Measurements from ENCODE around the gene ANTXR1. TPM values are rescaled to one million over a fixed set of nuclear protein-coding genes. Genes with fewer than 3 reads are reported as not detected.
"Not testable (repeated sequence)": the region's sequence is repeated elsewhere in the genome, so short reads cannot be mapped to it uniquely, and the experiment has no call there.

Gene ANTXR1
- polyA plus RNA-seq, 6 donors from 2014 or later = not detected

DNA sequence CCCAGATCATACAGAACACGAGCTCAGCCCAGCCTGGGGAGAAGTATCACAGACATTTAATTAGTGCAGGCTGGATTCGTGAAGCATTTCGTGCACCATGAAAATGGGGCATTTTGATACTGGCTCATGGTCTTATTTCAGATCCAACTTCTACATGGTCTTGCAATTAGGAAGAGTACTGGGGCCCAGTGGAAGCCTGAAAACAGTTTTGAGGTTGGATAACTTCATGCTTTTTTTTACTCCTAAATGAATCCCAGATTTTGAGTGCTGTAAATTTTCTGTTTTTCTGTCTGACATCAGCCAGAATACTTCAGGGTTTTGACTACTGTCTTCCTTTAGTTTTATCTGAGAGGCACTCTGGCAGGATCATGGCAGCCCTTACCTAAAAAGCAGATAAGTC lies 213.9 kb downstream of the ANTXR1 start:
- ATAC-seq (ENCODE audit: low read depth in 2 of 2) = no peak
- H3K27me3 Mint-ChIP-seq = peaks cover 12 to 47% (median 29%) of the 10 kb centered on the region in 3 donors
- peaks cover 0 to 6% (median 2%) of the 10 kb centered on the region in 7 donors for H3K9me3 Mint-ChIP-seq

DNA sequence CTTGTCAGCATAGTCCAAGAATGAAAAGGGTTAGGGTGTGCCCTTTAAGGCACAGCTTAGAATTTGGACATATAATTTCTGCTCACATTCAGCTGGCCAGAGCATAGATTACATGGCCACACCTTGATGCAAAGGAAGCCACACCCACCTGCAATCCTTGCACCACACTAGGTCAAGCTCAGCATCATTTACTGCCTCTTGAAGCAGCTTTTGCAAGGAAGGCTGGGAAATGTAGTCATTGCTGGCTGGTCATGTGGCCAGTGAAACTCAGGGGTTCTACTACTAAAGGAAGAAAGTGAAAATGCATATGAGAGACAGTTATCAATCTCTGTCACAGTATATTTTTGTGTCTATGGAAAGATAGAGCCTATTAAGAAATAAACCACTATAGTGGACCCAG lies 214.7 kb downstream of the ANTXR1 start:
- DNase-seq (no peak), ATAC-seq (ENCODE audit: low read depth in 2 of 2) (no peak)
- Mint-ChIP-seq H3K27ac (no peak overlapping the region), H3K27me3 (peaks cover 12 to 39% (median 23%) of the 10 kb centered on the region in 3 donors), H3K4me3 (no peak overlapping the region), H3K36me3 (no peaks in the 10 kb centered on the region), H3K9me3 (peaks cover 0 to 6% (median 2%) of the 10 kb centered on the region in 7 donors), H3K4me1 (no peaks in the 10 kb centered on the region)

More for the DNA sequence above, 213.9 kb downstream of the ANTXR1 start:
- H3K36me3 Mint-ChIP-seq = no peaks in the 10 kb centered on the region
- H3K4me3 Mint-ChIP-seq = no peak overlapping the region
- no peaks in the 10 kb centered on the region for H3K4me1 Mint-ChIP-seq
- no peak overlapping the region for H3K27ac Mint-ChIP-seq
- no peak for DNase-seq

DNA sequence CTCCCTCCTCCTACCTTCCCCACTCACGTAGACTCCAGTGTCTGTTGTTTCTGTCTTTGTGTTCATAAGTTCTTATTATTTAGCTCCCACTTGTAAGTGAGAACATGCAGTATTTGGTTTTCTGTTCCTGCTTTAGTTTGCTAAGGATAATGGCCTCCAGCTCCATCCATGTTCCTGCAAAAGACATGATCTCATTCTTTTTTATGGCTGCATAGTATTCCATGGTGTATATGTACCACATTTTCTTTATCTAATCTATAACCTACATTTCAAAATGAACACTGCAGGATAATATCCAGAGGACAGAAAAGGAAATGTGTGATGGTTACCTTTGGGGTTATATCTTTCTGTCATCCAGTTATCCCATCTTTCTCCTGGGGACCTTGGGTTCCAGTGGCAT lies 218.0 kb downstream of the ANTXR1 start:
- H3K27me3 Mint-ChIP-seq = peaks cover 11 to 23% (median 12%) of the 10 kb centered on the region in 3 donors
- H3K27ac Mint-ChIP-seq; DNase-seq; ATAC-seq (ENCODE audit: low read depth in 2 of 2); H3K9me3 Mint-ChIP-seq; H3K4me3 Mint-ChIP-seq; H3K4me1 Mint-ChIP-seq; H3K36me3 Mint-ChIP-seq: not testable (repeated sequence)

DNA sequence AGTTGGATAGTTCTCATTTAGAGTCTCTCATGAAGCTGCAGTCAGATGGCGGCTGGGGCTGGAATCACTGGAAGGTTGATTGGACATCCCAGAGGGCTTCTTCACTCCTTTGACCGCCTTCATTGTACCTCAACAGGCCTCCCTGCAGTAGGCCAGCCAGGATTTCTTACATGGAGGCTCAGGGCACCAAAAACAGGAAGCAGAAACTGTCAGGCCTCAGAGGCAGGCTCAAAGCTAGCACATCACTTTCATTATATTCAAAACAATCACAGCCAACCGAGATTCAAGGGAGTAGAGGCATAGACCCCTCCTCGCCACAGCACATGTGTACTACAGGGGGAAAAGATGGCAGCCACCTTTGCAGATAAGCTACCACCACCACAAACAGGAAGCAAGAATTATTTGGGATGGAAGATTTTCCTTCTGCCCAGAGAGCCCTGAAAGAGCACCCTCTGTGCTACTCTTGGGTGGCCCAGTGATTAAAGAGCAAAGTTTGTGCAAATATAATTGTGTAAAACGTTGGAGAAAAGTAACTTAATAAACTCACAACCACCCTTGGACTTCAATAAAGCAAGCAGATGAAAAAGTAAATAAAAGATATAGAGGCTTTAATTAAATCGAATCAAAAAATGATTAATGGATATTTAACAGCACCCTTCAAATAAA lies 218.8 kb downstream of the ANTXR1 start:
- Mint-ChIP-seq H3K27ac (no peak overlapping the region), H3K4me3 (no peak overlapping the region), H3K4me1 (no peaks in the 10 kb centered on the region), H3K36me3 (no peaks in the 10 kb centered on the region), H3K27me3 (peaks cover 5 to 17% (median 11%) of the 10 kb centered on the region in 3 donors), H3K9me3 (peaks cover 0 to 6% (median 2%) of the 10 kb centered on the region in 7 donors)
- DNase-seq (no peak), ATAC-seq (ENCODE audit: low read depth in 2 of 2) (no peak)

DNA sequence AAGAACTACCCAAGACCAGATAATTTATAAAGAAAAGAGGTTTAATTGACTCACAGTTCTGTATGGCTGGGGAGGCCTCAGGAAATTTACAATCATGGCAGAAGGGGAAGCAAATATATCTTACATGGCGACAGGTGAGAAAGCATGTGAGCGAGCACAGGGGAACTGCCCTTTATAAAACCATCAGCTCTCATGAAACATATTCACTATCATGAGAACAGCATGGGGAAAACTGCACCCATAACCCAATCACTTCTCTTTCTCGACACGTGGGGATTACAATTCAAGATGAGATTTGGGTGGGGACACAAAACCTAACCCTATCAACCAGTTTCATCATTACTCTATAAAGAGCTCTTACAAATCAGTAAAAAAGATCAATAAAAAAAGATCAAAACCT lies 222.9 kb downstream of the ANTXR1 start:
- not testable (repeated sequence) for H3K27ac Mint-ChIP-seq, H3K9me3 Mint-ChIP-seq, H3K4me1 Mint-ChIP-seq

DNA sequence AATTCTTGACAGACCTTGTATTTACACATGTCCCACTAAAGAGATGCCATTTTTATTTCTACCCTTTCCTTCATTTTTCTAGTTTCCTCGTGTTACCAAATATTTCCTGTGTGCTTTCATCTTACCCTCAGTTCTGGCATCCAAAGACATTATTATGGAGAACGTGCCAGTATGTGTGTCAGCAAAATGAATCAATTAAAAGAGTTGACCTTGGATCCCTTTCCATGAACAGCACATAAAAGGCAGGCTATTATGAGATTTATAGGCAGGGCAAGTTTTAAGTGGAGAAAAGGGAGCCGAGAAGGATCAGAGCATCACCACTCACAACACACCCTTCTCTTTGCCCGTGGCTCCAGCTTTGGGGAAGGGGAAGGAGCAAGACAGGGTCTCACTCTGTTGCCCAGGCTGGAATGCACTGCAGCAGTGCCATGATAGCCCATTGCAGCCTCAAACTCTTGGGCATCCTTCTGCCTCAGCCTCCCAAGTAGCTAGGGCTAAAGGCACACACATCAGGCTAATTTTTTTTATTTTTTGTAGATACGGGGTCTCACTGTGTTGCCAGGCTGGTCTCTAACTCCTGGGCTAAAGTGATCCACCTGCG lies 224.2 kb downstream of the ANTXR1 start:
- no peak for DNase-seq
- Mint-ChIP-seq H3K4me1 (no peaks in the 10 kb centered on the region), H3K36me3 (no peaks in the 10 kb centered on the region), H3K9me3 (peaks cover 0 to 3% (median 0%) of the 10 kb centered on the region in 7 donors), H3K4me3 (no peak overlapping the region), H3K27ac (no peak overlapping the region), H3K27me3 (peaks cover 0 to 1% (median 0%) of the 10 kb centered on the region in 3 donors)
- ATAC-seq (ENCODE audit: low read depth in 2 of 2) = no peak

More for the DNA sequence above, 222.9 kb downstream of the ANTXR1 start:
- H3K27me3 Mint-ChIP-seq; DNase-seq; H3K36me3 Mint-ChIP-seq; ATAC-seq (ENCODE audit: low read depth in 2 of 2); H3K4me3 Mint-ChIP-seq: not testable (repeated sequence)

DNA sequence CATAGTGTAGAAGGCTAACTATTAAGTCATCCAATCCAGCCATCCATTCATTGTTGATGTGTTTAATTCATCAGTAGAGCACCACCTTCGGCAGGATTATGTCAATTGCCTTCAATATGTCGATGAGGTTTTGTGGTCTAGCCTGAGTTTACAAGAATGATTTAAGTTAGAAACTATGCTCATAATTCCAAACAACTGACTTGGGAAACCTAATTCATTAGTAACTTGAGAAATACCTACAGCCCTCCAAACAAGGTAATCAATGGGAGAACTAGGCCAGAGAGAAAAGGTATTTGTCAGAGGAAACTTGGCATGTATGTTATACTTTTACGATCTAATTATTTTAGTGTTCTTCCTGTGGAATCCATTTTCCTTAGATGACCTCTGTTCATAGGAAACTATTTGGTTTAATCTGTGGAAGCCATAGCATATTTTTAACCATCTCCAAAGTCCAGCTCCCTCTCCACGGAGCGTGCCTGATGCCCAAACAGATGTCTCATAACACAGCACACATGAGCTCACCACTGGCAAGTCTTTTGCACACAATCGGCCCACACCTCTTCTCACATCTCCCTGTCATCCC lies 225.6 kb downstream of the ANTXR1 start:
- no peak overlapping the region for H3K27ac Mint-ChIP-seq
- H3K27me3 Mint-ChIP-seq = peaks cover 0 to 15% (median 5%) of the 10 kb centered on the region in 3 donors
- H3K36me3 Mint-ChIP-seq = no peaks in the 10 kb centered on the region
- peaks cover 0 to 3% (median 0%) of the 10 kb centered on the region in 7 donors for H3K9me3 Mint-ChIP-seq
- H3K4me3 Mint-ChIP-seq = no peak overlapping the region
- no peaks in the 10 kb centered on the region for H3K4me1 Mint-ChIP-seq
- DNase-seq (no peak), ATAC-seq (ENCODE audit: low read depth in 2 of 2) (no peak)

DNA sequence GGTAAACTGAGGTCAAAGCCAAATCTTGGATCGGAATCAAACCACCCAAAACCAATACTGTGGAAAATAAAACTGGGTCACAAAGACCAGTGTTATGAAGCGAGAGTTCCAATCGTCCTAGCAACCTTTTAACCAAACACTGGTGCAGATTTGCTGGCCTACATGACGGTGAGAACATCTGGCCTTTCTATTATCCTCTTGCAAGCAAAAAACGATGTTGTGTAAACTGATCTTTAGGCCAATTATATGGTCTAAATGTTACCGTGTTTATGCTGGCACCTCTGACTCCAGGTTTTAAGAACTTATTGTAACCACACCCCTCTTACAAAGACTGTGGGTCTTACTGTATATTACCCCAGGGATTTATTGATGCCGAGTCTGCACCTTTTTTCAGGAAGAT lies 228.1 kb downstream of the ANTXR1 start:
- Mint-ChIP-seq H3K9me3 (peaks cover 0 to 3% (median 0%) of the 10 kb centered on the region in 7 donors), H3K4me3 (no peak overlapping the region), H3K36me3 (no peaks in the 10 kb centered on the region), H3K4me1 (no peaks in the 10 kb centered on the region), H3K27ac (no peak overlapping the region), H3K27me3 (peaks cover 0 to 26% (median 8%) of the 10 kb centered on the region in 3 donors)
- DNase-seq = no peak
- no peak for ATAC-seq (ENCODE audit: low read depth in 2 of 2)

DNA sequence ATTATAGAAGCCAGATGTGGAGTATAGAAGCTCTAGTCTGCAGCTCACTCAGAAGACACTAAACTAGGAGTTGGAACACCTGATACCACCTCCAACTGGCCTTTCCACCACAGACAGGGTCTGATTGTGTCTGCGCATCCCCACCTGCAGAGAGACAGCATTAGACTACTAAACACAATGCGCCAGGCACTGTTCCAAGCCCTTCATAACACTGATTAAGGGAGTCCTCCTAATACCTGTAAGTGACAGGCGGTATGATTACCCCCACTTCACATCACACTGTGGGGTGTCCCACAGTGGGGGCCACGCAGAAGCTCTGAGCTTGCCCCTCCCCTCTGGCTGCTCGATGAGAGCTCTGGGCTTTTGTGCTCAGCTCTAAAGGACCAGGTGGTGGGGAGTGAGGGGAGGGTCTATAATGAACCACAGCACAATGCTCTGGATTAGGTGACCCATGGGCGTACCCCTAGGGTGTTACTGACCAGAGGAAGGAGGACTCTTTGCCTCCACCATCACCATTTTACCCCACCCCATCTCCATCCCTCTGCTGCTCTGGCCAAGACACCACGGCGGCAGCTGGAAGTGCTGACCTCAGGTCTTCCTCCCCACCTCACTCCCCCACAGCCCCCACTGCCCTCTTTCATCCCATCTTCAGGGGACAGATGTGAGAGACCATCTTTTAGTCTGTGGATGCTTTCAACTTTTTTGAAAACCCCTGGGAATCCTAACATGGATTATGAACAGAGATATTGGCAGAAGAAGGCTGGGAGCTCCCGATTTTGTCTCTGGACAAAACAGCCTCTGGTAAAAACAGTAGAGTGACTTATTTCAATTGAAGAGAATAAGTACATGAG lies 228.9 kb downstream of the ANTXR1 start:
- DNase-seq (no peak), ATAC-seq (ENCODE audit: low read depth in 2 of 2) (no peak)
- Mint-ChIP-seq H3K27ac (no peak overlapping the region), H3K27me3 (peaks cover 5 to 34% (median 14%) of the 10 kb centered on the region in 3 donors), H3K36me3 (no peaks in the 10 kb centered on the region), H3K9me3 (peaks cover 0 to 3% (median 0%) of the 10 kb centered on the region in 7 donors), H3K4me1 (no peaks in the 10 kb centered on the region), H3K4me3 (no peak overlapping the region)

DNA sequence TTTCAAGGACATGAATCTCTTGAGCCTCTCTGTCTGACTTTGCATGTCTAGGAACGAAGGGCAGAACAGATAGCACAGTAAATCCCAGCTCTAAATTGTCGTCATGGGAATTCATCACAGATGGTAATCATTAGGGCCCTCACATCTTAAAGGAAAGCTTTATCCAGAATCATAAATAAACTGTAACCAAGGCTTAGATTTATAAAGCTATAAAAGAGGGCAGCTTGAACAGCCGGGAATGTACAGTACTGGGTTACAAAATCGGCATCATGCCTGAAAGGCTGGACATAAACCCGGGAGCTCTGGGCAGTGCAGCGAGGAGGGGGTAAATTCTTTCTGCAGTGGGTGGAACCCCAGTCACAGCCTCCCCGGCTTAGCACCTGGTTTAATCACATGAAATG lies 229.7 kb downstream of the ANTXR1 start:
- Mint-ChIP-seq H3K4me3 (no peak overlapping the region), H3K27ac (no peak overlapping the region), H3K27me3 (peaks cover 12 to 41% (median 17%) of the 10 kb centered on the region in 3 donors), H3K36me3 (no peaks in the 10 kb centered on the region), H3K4me1 (no peaks in the 10 kb centered on the region), H3K9me3 (peaks cover 0 to 3% (median 0%) of the 10 kb centered on the region in 7 donors)
- ATAC-seq (ENCODE audit: low read depth in 2 of 2) (no peak), DNase-seq (no peak)

DNA sequence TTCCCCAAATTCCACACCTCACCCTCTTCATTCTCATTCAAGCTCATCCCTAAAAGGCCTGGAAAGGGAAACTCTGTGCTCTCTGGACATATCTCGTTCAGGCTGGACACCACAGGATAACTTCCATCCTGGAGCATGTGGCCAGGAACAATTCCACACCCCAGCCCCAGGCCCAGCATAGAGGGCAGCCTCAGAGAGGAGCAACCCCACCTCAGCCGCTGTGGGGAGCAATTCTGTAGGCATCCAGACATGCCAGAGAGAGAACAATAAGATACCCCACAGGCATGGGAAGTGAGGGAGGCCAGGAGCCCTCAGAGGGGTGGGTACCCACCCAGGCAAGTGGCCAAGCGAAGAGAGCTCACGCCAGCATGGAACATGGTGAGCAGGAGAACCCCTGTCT lies 230.7 kb downstream of the ANTXR1 start:
- no peaks in the 10 kb centered on the region for H3K4me1 Mint-ChIP-seq

DNA sequence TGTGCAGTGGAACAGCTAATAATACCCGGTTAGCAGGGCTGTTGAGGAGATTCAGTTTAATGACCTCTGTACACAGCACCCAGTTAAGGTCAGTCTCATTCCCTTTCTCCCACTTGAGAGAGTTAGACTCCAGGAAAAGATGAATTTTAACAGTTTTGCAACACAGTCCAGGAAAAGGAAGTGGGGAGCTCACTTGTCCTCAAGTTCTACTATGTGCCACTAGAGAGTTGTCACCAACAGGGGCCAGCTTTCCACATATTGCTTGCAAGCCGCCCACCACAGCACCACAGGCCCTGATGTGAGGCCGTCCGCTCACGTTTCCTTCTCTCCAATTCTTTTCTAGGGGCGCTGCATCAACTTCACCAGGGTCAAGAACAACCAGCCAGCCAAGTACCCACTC lies 231.9 kb downstream of the ANTXR1 start:
- H3K27me3 Mint-ChIP-seq = peaks cover 12 to 43% (median 17%) of the 10 kb centered on the region in 3 donors
- H3K4me3 Mint-ChIP-seq = no peak overlapping the region
- H3K36me3 Mint-ChIP-seq = no peaks in the 10 kb centered on the region
- H3K9me3 Mint-ChIP-seq = peaks cover 0 to 3% (median 0%) of the 10 kb centered on the region in 7 donors
- DNase-seq = no peak
- no peak overlapping the region for H3K27ac Mint-ChIP-seq
- ATAC-seq (ENCODE audit: low read depth in 2 of 2) = no peak
- H3K4me1 Mint-ChIP-seq = no peaks in the 10 kb centered on the region

More for the DNA sequence above, 230.7 kb downstream of the ANTXR1 start:
- Mint-ChIP-seq H3K9me3 (peaks cover 0 to 3% (median 0%) of the 10 kb centered on the region in 7 donors), H3K27ac (no peak overlapping the region), H3K4me3 (no peak overlapping the region), H3K36me3 (no peaks in the 10 kb centered on the region), H3K27me3 (peaks cover 12 to 43% (median 17%) of the 10 kb centered on the region in 3 donors)
- DNase-seq (no peak), ATAC-seq (ENCODE audit: low read depth in 2 of 2) (no peak)

DNA sequence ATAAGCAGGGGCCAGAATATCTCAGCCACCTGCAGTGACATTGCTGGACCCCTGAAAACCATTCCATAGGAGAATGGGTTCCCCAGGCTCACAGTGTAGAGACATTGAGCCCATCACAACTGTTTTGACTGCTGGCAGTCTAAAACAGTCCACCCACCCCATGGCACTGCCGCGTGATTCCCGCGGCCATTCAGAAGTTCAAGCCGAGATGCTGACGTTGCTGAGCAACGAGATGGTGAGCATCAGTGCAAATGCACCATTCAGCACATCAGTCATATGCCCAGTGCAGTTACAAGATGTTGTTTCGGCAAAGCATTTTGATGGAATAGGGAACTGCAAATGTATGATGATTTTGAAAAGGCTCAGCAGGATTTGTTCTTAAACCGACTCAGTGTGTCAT lies 234.6 kb downstream of the ANTXR1 start:
- Mint-ChIP-seq H3K4me3 (no peak overlapping the region), H3K36me3 (no peaks in the 10 kb centered on the region), H3K4me1 (no peaks in the 10 kb centered on the region), H3K9me3 (peaks cover 0 to 3% (median 0%) of the 10 kb centered on the region in 7 donors), H3K27me3 (peaks cover 22 to 53% (median 25%) of the 10 kb centered on the region in 3 donors), H3K27ac (no peak overlapping the region)
- DNase-seq (no peak), ATAC-seq (ENCODE audit: low read depth in 2 of 2) (no peak)

All from naive B cell (primary cell).